HG03432 (cell line): ENCODE data around the gene C6orf62.
"Not testable (repeated sequence)": the region's sequence is repeated elsewhere in the genome, so short reads cannot be mapped to it uniquely, and the experiment has no call there.

ENCODE experiments used
- ATAC-seq: cut with Tn5 transposase; IDR thresholded peaks from one replicate; pipeline ENCODE4 v1.9.1; 2021; ENCODE audit warnings: mild to moderate bottlenecking, moderate library complexity; ENCODE audit not compliant: unreplicated experiment

The C6orf62 gene

GRCh38 chr6:24743265-24743943, 24.4 kb upstream of the C6orf62 start:
- peak; percentile 90 for ATAC-seq

GRCh38 chr6:24742216-24742738, 23.3 kb upstream of the C6orf62 start:
- no peak for ATAC-seq

DNA sequence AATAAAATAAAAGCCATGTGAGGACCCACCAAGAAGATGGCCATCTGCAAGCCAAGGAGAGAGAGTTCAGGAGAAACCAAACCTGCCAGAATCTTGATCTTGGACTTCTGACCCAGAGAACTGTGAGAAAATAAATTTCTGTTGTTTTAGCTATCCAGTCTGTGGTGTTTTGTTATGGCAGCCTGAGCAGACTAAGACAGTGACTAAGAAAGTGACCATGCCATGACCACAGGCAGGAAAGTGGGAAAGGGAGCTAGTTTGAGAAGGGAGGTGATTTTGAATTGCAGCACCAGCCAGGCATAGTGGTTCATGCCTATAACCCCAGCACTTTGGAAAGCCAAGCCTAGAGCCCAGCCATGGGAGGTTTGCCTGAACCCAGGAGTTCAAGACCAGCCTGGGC, 21.9 kb upstream of the C6orf62 start:
- ATAC-seq, result no peak

- no peak for ATAC-seq
These were observed 19.8 kb upstream of the C6orf62 start for GRCh38 chr6:24738741-24739140.

- not testable (repeated sequence) for ATAC-seq
These were observed 15.8 kb upstream of the C6orf62 start for GRCh38 chr6:24734710-24735109.

DNA sequence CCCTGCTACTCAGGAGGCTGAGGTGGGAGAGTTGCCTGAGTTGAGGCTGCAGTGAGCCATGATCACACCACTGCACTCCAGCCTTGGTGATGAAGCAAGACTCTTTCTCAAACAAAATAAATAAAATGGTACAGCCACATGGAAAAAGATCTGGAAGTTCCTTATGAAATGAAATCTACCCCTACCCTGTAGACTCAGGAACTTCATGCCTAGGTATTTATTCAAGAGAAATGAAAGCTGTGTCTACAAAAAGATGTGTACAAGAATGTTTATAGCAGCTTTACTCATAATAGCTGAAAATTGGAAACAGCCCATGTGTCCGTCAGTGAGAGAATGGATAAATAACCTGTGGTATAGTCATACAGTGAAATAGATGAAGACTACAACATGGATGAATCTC, 15.2 kb upstream of the C6orf62 start:
- ATAC-seq, result no peak

GRCh38 chr6:24731456-24732134, 12.6 kb upstream of the C6orf62 start:
- not testable (repeated sequence) for ATAC-seq

DNA sequence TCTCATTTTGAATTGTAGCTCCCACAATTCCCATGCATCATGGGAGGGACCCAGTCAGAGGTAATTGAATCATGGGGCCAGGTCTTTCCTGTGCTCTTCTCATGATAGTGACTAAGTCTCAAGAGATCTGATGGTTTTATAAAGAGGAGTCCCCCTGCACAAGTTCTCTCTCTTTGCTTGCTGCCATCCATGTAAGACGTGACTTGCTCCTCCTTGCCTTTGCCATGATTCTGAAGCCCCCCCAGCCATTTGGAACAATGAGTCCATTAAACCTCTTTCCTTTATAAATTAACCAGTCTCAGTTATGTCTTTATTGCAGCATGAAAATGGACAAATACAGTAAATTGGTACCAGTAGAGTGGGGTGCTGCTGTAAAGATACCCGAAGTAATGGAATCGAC, 11.7 kb upstream of the C6orf62 start:
- not testable (repeated sequence) for ATAC-seq

DNA sequence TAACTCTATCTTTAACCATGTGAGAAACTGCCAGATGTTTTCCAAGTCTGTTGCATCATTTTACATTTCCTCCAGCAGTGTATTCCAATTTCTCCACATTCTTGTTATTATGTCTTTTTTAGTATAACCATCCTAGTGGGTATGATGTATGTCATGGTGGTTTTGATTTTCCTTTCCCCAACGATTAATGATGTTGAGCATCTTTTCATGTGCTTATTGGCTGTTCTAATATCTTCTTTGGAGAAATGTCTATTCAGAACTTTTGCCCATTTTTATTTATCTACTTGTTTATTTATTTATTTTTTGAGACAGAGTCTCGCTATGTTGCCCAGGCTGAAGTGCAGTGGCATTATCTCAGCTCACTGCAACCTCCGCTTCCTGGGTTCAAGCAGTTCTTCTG, 4.3 kb upstream of the C6orf62 start:
- ATAC-seq, result no peak

DNA sequence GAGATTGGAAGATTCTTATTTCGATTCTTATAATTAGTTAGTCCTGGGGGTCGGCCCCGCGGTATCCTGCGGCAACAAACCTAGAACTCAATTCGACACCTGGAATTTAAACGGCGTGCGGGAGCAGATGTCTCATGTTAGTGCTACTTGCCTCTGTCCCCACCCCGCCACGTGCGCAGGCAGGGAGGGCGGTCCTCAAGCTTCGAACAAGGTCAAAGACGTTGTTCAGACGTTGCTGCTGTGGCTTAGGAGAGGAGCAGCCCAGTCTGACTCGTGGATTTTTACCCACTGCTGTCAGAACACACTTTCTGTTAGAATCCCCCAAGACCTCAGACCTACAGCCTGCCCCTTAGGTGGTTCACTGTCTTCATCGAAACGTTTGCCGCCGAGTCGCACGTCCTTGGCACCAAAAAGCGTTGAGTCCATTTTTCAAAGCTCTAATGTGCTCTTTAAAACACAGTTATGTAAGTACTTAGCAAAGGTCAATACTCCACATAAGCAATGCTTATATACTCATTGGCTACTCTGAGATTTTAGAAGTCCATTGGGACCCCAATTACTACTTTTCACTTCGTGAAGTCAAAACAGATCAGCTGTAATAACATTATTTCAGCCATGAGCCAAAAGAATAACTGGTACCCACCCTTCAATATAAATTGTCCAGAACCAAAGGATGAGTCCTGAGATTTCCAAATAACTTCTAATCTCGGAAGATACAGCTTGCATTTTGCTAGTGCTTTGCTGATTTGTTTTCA, 2.7 kb upstream of the C6orf62 start:
- peak; percentile 48 for ATAC-seq

DNA sequence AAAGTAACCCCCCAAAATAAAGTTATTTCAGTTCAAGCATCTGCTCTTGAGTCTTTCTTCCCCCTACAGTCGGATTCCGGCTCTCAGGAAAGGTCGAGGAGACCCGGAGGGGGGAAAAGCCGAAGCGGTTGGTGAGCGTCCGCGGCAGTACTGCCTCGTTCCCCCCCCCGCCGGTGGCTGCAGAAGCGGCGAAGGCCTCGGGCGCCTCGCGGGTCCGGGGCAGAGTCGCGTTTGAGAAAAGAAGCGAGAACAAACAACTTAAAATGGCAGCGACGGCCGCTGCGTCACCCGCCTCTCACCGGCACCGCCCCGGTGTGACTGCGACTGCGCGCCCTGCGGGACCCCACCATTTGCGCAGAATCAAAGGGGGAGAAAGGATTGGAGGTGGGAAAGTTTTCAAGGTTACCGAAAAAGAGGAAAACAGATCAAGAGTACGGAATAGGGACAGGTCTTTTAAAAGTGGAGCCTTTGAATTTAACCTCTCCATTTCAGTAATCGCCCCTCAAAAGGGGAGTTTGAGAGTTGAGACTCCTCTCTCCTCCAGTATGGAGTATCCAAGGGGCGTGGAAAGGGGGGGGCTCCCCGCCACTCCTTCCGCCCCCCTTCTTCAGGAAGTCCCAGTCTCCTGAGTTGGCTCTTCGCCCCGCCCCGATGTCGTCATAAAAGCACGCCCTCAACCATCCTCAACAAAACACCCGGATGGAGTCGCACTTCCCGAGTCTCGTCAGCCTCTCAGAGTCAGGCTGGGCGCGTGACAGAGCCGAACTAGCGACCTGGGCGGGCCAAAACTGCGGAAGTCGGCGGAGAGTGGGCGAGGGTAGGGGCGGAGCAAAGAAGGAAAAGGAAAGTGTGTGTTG, 1.9 kb upstream of the C6orf62 start:
- ATAC-seq, result peak; percentile 92

DNA sequence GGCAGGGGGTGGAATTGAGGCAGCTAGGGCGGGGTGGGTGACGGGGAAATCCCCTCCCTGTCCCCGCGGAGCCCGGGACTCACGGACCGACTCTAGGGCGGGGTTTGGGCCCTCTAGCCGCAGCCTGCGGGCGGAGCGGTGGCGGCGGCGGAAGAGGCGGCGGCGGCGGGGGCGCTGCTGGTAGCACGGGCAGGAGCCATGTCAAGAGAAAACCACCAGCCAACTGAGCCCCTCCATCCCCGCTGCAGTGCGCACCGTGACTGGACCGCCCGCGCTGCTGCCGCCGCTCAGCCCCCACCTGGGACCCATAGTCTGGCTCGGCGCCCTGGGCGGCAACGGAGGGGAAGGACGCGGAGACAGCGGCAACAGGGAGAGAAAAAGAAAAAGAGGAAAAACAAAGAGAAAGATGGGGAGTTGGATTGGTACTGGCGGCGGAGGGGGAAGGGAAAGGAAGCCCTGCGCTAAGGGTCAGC, 1.2 kb upstream of the C6orf62 start:
- peak; percentile 18 for ATAC-seq

GRCh38 chr6:24718449-24719124, 367 bp downstream of the C6orf62 start:
- ATAC-seq, result no peak

DNA sequence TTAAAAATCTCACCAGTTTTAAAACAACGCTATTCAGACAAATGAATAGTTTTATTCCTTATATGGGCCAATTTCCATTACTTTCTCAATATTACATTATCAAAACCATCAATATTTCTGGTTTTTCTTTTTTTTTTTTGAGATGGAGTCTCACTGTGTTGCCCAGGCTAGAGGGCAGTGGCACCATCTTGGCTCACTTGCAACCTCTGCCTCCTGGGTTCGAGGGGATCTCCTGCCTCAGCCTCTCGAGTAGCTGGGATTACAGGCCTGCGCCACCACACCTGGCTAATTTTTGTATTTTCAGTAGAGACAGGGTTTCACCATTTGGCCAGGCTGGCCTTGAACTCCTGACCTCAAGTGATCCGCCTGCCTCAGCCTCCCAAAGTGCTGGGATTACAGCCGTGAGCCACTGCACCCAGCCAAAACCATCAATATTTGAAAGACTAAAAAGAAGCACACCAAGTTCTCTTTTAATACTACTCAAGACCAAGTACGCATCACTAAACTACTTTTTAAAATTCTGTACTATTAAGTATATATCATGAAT, 2.3 kb downstream of the C6orf62 start:
- ATAC-seq, result not testable (repeated sequence)

- ATAC-seq, result no peak
These were observed 8.2 kb downstream of the C6orf62 start for GRCh38 chr6:24710519-24711303.

DNA sequence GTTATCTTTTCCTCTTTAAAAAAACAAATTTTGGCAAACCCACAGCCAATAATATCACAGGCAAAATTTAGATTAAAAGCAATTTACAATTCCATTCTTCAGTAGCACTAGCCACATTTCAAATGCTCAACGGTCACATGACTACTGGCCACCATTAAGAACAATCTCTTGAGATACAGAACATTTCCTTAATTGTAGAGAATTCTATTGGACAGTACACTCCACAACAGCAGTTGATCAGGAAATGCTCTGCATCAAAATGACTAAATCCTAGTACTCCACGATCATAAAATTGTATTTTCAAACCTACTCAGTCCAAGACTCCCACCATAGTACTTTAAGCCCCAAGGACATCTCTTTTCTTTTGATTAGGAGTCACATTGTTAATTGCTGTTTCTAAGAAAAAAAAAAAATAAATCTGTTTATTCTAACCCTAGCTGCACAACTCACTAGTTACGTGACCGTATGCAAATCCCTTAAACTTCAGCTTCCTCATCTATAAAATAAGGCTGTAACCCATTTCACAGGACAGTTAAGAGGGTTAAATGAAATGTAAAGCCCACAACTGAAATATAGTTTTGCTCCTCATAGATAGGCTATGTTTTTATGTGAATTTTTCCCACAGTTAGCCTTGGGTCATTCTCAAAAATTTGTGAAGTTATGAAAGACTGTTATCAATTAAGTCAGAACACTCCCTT, 9.8 kb downstream of the C6orf62 start:
- no peak for ATAC-seq

DNA sequence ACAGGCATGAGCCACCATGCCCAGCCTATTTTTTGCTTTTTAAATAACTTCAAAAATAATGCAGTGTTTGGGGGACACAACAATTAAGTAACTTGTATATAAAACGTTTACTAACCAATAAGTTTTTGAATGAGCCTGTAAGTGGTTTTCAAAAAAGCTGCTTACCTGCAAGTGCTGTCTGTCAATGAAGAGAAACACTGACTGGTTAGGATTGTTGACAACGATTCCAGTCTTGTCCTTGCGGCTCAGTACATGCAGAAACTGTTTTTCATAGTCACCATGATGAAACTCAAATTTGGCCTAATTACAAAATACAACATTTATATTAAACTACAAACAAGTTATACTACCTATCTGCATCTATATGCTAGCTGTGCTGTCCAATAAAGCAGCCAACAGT, 10.3 kb downstream of the C6orf62 start:
- ATAC-seq, result no peak

DNA sequence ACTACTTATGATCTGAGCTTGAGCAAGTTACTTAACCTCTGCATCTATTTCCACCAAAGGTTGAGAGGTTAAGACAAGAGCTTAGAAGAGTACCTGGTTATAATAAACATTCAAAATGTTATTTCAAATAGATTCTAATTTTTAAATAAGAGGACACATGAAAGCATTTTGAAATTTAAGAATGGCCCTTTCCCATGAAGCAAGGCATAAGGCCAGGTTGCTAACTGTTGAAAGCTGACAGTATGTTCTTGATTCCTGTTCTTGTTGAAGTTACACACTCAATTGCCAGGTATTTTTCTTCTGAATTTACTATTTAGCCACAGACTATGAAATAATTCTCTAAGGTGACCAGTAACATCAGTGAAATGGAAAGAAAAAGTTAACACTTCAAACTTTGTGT, 14.5 kb downstream of the C6orf62 start:
- no peak for ATAC-seq
